K562 (cell line): ENCODE data around the gene FMNL2. TPM values are rescaled to one million over a fixed set of nuclear protein-coding genes. Genes with fewer than 3 reads are reported as not detected.

Experiments used
- ATAC-seq: fragments of 200-7000 bp; cut with Tn5 transposase; 3 replicates; pipeline ENCODE4 v1.9.1; 2020; ENCODE audit warnings: moderate library complexity
- BruUV-seq: library from RNA; stranded (reverse); fragments of 400-500 nt; replicated peaks from 2 replicates; lab custom pipeline; 2021; lab: Mats Ljungman, UMichigan
- CTCF ChIA-PET: fragments of 300-600 bp; formaldehyde crosslinking; extraction: SDS; loops from one replicate; lab custom pipeline; 2021; ENCODE audit warnings: low intra/inter-chr PET ratio; lab: Yijun Ruan, JAX
- POLR2A ChIA-PET: fragments of 300-600, 350-650 bp; sonication (Branson Sonifier 250); formaldehyde crosslinking; extraction: SDS; loops from one replicate; lab custom pipeline; 2021; ENCODE audit warnings: antibody characterized with exemption, inconsistent platforms; lab: Yijun Ruan, JAX
- DNase-seq, 4 experiments: peaks; one replicate each; pipeline versions ENCODE4 v3.0.0 to v3.0.0-alpha.2; 2011 to 2018; ENCODE audit warnings: low spot score in 3 of 4, mixed read lengths in 3 of 4; ENCODE audit errors: extremely low read depth in 1 of 4
- FAIRE-seq: peaks from 2 replicates; lab custom pipeline; 2011; peaks lifted over from hg19 to GRCh38; lab: Jason Lieb, UNC
- H2AFZ ChIP-seq: 2 replicates; pipeline ENCODE4 v1.6.0; 2011; ENCODE audit warnings: low read depth, low read length, control low read depth, inconsistent platforms
- H3K27ac ChIP-seq: fragments of 200-600 bp; 3 replicates; pipeline ENCODE4 v1.8.0; 2011; ENCODE audit warnings: low read depth, mild to moderate bottlenecking, control low read depth, inconsistent platforms, low read length, moderate library complexity, mixed read lengths; ENCODE audit errors: extremely low read depth
- H3K27me3 ChIP-seq, 2 experiments: fragments of 300-600 bp in 1 of 2; 2 replicates in 1 of 2; 3 replicates in 1 of 2; pipeline versions ENCODE4 v1.6.0 to v1.8.0; 2011; ENCODE audit warnings: inconsistent platforms in 2 of 2, low read length in 2 of 2, mild to moderate bottlenecking in 1 of 2, mixed read lengths in 1 of 2, moderate library complexity in 1 of 2; ENCODE audit not compliant: control insufficient read depth in 2 of 2, insufficient read depth in 2 of 2
- H3K36me3 ChIP-seq: fragments of 300-600 bp; 3 replicates; pipeline ENCODE4 v1.8.0; 2011; ENCODE audit warnings: mild to moderate bottlenecking, low read length, inconsistent platforms; ENCODE audit not compliant: control insufficient read depth, insufficient read depth
- H3K4me1 ChIP-seq, 2 experiments: fragments of 200-600 bp in 1 of 2; replicated peaks in 1 of 2; 2 replicates in 1 of 2; 3 replicates in 1 of 2; pipeline versions ENCODE4 v1.5.1 to v1.8.0; 2011; ENCODE audit warnings: inconsistent platforms in 2 of 2, low read length in 2 of 2, mild to moderate bottlenecking in 1 of 2, mixed read lengths in 1 of 2, moderate library complexity in 1 of 2; ENCODE audit not compliant: control insufficient read depth in 2 of 2, insufficient read depth in 2 of 2
- H3K4me2 ChIP-seq: 2 replicates; pipeline ENCODE4 v1.6.1; 2011; ENCODE audit warnings: low read length, control low read depth, inconsistent platforms, mixed read lengths; ENCODE audit not compliant: insufficient read depth
- H3K4me3 ChIP-seq: fragments of 200-600 bp; sonication (generic), shearing (Covaris generic); 2 replicates; pipeline ENCODE4 v1.5.1; 2016; ENCODE audit warnings: control low read depth, inconsistent platforms
- H3K79me2 ChIP-seq: fragments of 200-600 bp; 3 replicates; pipeline ENCODE4 v1.8.0; 2011; ENCODE audit warnings: low read length, inconsistent platforms; ENCODE audit not compliant: control insufficient read depth, insufficient read depth
- H3K9ac ChIP-seq, 2 experiments: 2 replicates each; pipeline versions ENCODE4 v1.6.0 to v1.6.1; 2011; ENCODE audit warnings: low read depth in 2 of 2, low read length in 2 of 2, control low read depth in 1 of 2, inconsistent platforms in 1 of 2, mild to moderate bottlenecking in 1 of 2, mixed read lengths in 1 of 2; ENCODE audit not compliant: insufficient read depth in 1 of 2
- H3K9me1 ChIP-seq: one replicate; pipeline ENCODE4 v1.6.0; 2011; ENCODE audit warnings: inconsistent platforms, mild to moderate bottlenecking, low read length, moderate library complexity; ENCODE audit not compliant: control insufficient read depth, insufficient read depth
- H3K9me3 ChIP-seq: replicated peaks from 2 replicates; pipeline ENCODE4 v1.5.1; 2011; ENCODE audit warnings: low read depth, low read length, inconsistent platforms; ENCODE audit not compliant: control insufficient read depth, insufficient read depth
- H4K20me1 ChIP-seq: replicated peaks from 2 replicates; pipeline ENCODE4 v1.6.1; 2011; ENCODE audit warnings: low read length, inconsistent platforms, mixed read lengths; ENCODE audit not compliant: control insufficient read depth, insufficient read depth
- ARID3B ChIP-seq: fragments of 250-450 bp; sonication (Bioruptor Pico); IDR thresholded peaks from 2 replicates; pipeline ENCODE4 v1.4.0; 2020; ENCODE audit warnings: borderline replicate concordance
- BRD4 ChIP-seq: fragments of 200-600 bp; sonication (generic); IDR thresholded peaks from 2 replicates; pipeline ENCODE4 v1.6.1; 2017; ENCODE audit warnings: inconsistent platforms
- DEAF1 ChIP-seq: fragments of 450-650 bp; formaldehyde crosslinking; IDR thresholded peaks from 2 replicates; pipeline ENCODE4 v1.4.0; 2020; ENCODE audit warnings: mild to moderate bottlenecking, moderate library complexity
- FOXP1 ChIP-seq: sonication (generic); formaldehyde crosslinking; IDR thresholded peaks from 2 replicates; pipeline ENCODE4 v1.8.0; 2022; ENCODE audit warnings: mild to moderate bottlenecking, missing genetic modification reagents
- GATAD2B ChIP-seq: fragments of 450-650 bp; IDR thresholded peaks from 2 replicates; pipeline ENCODE4 v1.6.1; 2017; ENCODE audit warnings: mild to moderate bottlenecking, borderline replicate concordance
- MCM2 ChIP-seq: fragments of 450-650 bp; IDR thresholded peaks from 2 replicates; pipeline ENCODE4 v1.6.1; 2017; ENCODE audit warnings: low read depth, mild to moderate bottlenecking
- POLR2G ChIP-seq: fragments of 200-400 bp; formaldehyde crosslinking; IDR thresholded peaks from 2 replicates; pipeline ENCODE4 v1.6.1; 2017; ENCODE audit warnings: low read depth, mild to moderate bottlenecking, antibody characterized with exemption, low read length, moderate library complexity
- SMARCC2 ChIP-seq: fragments of 450-650 bp; IDR thresholded peaks from 2 replicates; pipeline ENCODE4 v1.6.1; 2017; ENCODE audit warnings: antibody characterized with exemption, moderate library complexity, mild to moderate bottlenecking, low read depth
- SMARCE1 ChIP-seq: fragments of 450-650 bp; IDR thresholded peaks from 2 replicates; pipeline ENCODE4 v1.7.1; 2016; ENCODE audit warnings: mild to moderate bottlenecking
- SUPT5H ChIP-seq: fragments of 450-650 bp; IDR thresholded peaks from 2 replicates; pipeline ENCODE4 v1.6.1; 2016
- THRAP3 ChIP-seq: fragments of 450-650 bp; IDR thresholded peaks from 2 replicates; pipeline ENCODE4 v1.6.1; 2016; ENCODE audit warnings: mild to moderate bottlenecking, inconsistent platforms, borderline replicate concordance
- UBTF ChIP-seq, 2 experiments: IDR thresholded peaks; 2 replicates each; pipeline ENCODE4 v1.6.1; 2012; ENCODE audit warnings: improper control_type of control experiment in 2 of 2, low read depth in 2 of 2, low read length in 2 of 2, borderline replicate concordance in 1 of 2
- XRCC5 ChIP-seq: fragments of 200-400 bp; formaldehyde crosslinking; IDR thresholded peaks from 2 replicates; pipeline ENCODE4 v1.6.1; 2017; ENCODE audit warnings: low read depth, mild to moderate bottlenecking, low read length
- ZKSCAN3 ChIP-seq: fragments of 250-450 bp; sonication (Bioruptor Pico); IDR thresholded peaks from 2 replicates; pipeline ENCODE4 v1.4.0; 2020
- WGBS: fragments of 100-300 bp; shearing (Covaris generic); methylation state at CpG from one replicate; pipeline ENCODE4 v1.1.6; 2016; ENCODE audit warnings: low coverage, mixed read lengths; ENCODE audit not compliant: insufficient coverage; ENCODE audit errors: missing lambda C conversion rate; 5-methylcytosine and 5-hydroxymethylcytosine counted together
- in situ Hi-C: fragments of 300-500 bp; cut with MboI; formaldehyde crosslinking; loops from 4 replicates; pipeline ENCODE4 v1.15.0; 2018; ENCODE audit warnings: inconsistent platforms, mixed read lengths
- intact Hi-C: fragments of 100-400 bp; cut with micrococcal nuclease; formaldehyde crosslinking; loops from 2 replicates; pipeline ENCODE4 v1.14.2; 2022
- polyA plus RNA-seq, 8 experiments: library from polyadenylated mRNA; depleted of rRNA in 4 of 8; stranded (reverse) in 5 of 8; unstranded in 3 of 8; fragments of >200 nt; fragmentation: Nextera tagmentation in 2 of 8; fragmentation: Illumina TruSeq in 1 of 8; extraction: Ambion mirVana in 2 of 8; extraction: Trizol in 1 of 8; gene quantifications; 2 replicates each; pipeline versions ENCODE4 v1.2.1 to v1.2.3, GENCODE V29; 2011 to 2014; ENCODE audit warnings: inconsistent platforms in 1 of 8, missing spikeins in 1 of 8
- total RNA-seq, 7 experiments: library from RNA; depleted of rRNA in 6 of 7; stranded (reverse); fragments of >200 nt in 6 of 7; fragmentation: Illumina TruSeq in 2 of 7; extraction: Trizol in 2 of 7; gene quantifications; 2 replicates each; pipeline versions ENCODE4 v1.2.1 to v1.2.3, GENCODE V29; 2011 to 2021; ENCODE audit warnings: low replicate concordance in 1 of 7
- TF ChIP-seq, protein P1 (sequence below): fragments of 250-450 bp; sonication (Bioruptor Pico); IDR thresholded peaks from 2 replicates; pipeline ENCODE4 v1.5.0; 2021; ENCODE audit warnings: mild to moderate bottlenecking, borderline replicate concordance

Gene FMNL2
- total and polyA plus RNA-seq, 9 of the 15 experiments (the other 6 are each of a cell fraction or from before 2014, with no cell fraction given): 0.15 to 0.49 (median 0.24) TPM; not detected in 1

- POLR2A ChIA-PET: no interaction called here
- intact Hi-C loops: loop anchor here (10.0 kb wide), 1 partner anchor 296 kb away; the partner anchor contains the start of gene FMNL2
- FAIRE-seq: no peak
Measured at GRCh38 chr2:152630466-152630865, 295.5 kb downstream of the FMNL2 start.

More at GRCh38 chr2:152630466-152630865, 295.5 kb downstream of the FMNL2 start:
- CTCF ChIA-PET: no interaction called here
- Histone ChIP-seq H2AFZ (no peak overlapping the region), H3K27ac (no peak overlapping the region), H3K9ac (no peak overlapping the region), H3K4me2 (no peak overlapping the region), H3K27me3 (peaks cover 5 to 14% of the 10 kb centered on the region in 2 experiments; a peak in 2 of 5 replicates), H3K79me2 (no peaks in the 10 kb centered on the region), H3K4me1 (no peaks in the 10 kb centered on the region), H4K20me1 (no peaks in the 10 kb centered on the region), H3K36me3 (no peaks in the 10 kb centered on the region), H3K9me3 (no peaks in the 10 kb centered on the region), H3K4me3 (no peak overlapping the region), H3K9me1 (no peaks in the 10 kb centered on the region)
- no peak for TF ChIP-seq DEAF1 (CRISPR knock-in tag)
- no peak for TF ChIP-seq BRD4
- TF ChIP-seq ZKSCAN3 (CRISPR knock-in tag): no peak
- TF ChIP-seq THRAP3: no peak
- no peak for TF ChIP-seq UBTF (IDR thresholded peaks at IDR 0.05; ENCODE audit: borderline replicate concordance in 1 of 2, low read depth in 2 of 2, low read length in 2 of 2)
- no peak for TF ChIP-seq ARID3B (CRISPR knock-in tag)
- no peak for TF ChIP-seq SMARCE1
- no peak for TF ChIP-seq MCM2
- no peak for TF ChIP-seq SUPT5H
- TF ChIP-seq, protein P1, sequence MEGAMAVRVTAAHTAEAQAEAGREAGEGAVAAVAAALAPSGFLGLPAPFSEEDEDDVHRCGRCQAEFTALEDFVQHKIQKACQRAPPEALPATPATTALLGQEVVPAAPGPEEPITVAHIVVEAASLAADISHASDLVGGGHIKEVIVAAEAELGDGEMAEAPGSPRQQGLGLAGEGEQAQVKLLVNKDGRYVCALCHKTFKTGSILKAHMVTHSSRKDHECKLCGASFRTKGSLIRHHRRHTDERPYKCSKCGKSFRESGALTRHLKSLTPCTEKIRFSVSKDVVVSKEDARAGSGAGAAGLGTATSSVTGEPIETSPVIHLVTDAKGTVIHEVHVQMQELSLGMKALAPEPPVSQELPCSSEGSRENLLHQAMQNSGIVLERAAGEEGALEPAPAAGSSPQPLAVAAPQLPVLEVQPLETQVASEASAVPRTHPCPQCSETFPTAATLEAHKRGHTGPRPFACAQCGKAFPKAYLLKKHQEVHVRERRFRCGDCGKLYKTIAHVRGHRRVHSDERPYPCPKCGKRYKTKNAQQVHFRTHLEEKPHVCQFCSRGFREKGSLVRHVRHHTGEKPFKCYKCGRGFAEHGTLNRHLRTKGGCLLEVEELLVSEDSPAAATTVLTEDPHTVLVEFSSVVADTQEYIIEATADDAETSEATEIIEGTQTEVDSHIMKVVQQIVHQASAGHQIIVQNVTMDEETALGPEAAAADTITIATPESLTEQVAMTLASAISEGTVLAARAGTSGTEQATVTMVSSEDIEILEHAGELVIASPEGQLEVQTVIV (CRISPR knock-in tag): no peak
- no peak for TF ChIP-seq XRCC5
- TF ChIP-seq FOXP1 (CRISPR knock-in tag): no peak
- no peak for TF ChIP-seq POLR2G
- TF ChIP-seq SMARCC2: no peak
- TF ChIP-seq GATAD2B: no peak
- in situ Hi-C loops: no loop called here
- 2% methylated on average over 4 of the region's 4 CpGs for WGBS
- ATAC-seq (no peak), DNase-seq (no peak)
- BruUV-seq: no TSS peak
